Muscle of arm (tissue), 12 donors: ENCODE data around the gene PDE4D. TPM values are rescaled to one million over a fixed set of nuclear protein-coding genes. Genes with fewer than 3 reads are reported as not detected.

Experiments used
- DNase-seq: peaks from one replicate; pipeline ENCODE4 v3.0.0-alpha.2; 2013
- polyA plus RNA-seq, 12 donors: library from polyadenylated mRNA; unstranded; fragments of 120-200 nt; gene quantifications; one replicate each; pipeline ENCODE4 v1.2.1, GENCODE V29; 2013; ENCODE audit not compliant: insufficient read length in 12 of 12

PDE4D gene
- polyA plus RNA-seq, 12 donors = 28.2 to 56.3 (median 41.5) TPM; not detected in 1

DNA sequence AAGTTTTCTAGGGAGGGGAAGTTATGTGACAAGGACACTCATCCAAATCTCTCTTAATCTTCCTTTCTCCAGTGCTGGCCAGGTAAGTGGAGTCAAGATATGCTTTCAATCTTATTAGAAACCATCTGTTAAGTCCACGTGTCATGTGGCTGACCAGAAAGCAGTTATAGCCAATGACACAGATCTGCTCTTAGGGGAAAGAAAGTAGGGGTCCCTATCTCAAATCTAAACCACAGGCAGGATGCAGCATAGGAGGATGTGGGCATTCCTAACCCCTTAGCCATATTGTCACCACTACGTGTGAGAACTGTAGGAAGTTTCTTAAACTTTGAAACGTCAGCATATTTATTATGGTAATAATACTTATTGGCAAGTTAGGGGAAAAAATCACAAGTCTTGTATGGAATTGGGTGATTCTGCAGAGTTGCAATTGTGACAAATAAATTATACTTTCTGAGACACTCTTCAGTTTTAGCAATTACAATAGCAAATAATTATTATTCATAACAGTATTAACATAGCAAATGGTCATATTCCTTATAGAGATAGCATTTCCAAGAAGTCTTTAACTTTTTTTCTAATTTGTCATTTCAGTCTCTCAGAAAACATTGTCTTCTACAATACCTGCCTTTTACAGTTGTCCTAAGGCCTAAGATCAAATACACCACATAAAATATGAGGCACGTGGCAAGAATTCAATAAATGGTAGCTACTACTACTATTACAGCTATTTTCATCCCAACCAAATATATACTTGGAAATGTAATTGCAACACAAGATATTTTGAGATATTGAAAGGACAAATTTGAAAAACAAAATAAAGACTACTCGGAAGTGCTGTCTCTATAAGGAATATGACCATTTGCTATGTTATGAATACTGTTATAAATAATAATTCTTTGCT, 236.9 kb downstream of the PDE4D start:
- no peak for DNase-seq

DNA sequence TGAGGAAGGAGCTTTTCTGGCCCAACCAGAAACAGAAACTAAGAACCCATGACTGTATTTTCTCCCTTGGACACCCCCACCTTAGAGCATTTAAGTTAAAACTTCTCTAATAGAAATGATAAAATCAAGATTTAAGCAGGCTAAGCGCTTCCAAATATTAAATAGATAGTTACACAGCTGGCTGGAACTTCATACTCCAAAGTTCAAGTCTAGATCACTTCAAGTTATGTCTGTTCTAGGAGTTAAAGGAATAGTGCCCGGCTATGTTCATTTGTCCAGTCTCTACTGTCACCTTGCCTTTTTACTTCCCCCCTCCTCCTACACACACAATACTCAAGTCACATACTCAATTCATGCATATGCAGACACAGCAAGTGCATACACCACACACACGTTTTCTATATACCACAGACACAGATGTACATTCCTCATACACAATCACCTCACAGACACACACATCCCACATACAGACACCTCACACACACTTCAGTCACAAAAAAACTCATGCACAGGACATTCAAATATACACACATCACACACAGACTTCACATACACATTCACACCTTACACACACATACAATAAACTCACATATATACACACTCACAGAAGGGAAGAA, 237.7 kb downstream of the PDE4D start:
- DNase-seq = no peak

DNA sequence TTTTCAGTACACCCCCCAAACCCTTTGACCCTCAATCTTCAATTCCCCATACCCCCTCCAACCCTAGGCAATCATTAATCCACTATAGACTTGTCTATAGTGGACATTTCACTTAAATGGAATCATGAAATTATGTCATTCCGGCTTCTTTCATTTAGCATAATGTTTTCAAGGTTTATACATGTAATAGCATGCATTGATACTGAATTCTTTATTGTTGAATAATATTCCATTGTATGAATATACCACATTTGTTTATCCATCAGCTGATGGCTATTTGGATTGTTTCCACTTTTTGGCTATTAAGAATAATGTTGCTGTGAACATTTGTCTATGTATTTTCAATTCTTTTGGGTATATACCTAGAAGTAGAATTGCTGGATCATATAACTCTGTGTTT, 238.8 kb downstream of the PDE4D start:
- DNase-seq = no peak

DNA sequence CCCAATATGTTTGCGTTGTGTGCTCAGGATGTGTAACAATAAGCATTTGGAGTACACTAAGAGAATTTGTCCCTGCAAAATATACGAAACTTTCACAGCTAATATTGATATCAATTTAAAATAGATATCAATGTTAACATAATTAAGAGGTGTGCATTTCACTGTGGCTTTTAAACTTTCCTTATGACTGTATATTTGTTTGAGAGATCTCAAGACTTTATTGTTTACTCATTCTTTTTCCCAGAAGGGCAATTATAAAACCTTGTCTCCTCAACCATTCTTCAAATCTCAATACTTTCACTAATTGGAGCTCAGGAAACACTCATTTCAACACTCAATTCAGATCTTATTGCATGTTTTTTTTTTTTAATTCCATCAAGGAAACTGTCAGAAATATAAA, 241.1 kb downstream of the PDE4D start:
- no peak for DNase-seq

DNA sequence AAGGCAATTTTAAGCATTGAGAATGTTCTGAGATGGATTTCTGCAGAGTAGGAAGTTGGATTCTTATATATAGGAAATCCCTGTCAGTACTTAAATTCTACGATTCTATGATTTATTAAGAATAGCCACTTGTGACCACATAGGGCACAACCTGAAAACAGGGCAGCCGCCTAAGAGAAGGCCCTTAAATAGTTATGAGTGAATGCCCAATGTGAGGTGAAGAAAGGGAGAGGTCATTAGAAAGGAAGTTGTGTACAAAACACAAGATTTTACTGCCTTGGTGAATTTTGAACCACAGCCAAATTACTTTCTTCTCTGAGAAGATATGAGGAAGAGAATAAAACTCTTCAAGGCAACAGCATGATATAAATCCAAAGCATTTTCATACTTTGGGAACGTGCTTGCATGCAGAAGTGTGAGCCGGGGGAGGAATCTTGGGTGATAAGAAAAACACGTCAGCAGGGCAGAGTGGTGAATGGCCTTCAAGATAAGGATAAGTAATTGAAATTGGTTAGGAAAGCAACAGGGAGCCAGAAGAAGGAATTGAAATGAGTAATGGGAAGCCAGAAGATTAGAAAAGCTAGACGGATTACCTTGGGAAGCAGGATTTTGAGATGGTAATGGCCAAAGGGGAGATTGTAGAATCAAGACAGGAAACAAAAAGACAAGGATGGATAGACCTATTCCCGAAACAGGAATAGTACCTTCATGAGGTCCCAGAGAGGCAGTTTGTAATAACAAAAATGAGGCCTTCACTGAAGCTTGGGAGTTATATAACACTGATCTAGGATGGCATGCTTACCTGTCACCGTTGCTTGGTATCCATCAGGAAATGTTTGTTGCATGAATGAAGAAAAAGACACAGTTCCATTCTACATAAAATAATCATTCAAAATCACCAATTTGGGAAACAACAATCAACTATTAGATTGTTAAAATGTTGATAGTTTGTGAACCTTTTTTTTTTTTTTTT, 244.3 kb downstream of the PDE4D start:
- no peak for DNase-seq

DNA sequence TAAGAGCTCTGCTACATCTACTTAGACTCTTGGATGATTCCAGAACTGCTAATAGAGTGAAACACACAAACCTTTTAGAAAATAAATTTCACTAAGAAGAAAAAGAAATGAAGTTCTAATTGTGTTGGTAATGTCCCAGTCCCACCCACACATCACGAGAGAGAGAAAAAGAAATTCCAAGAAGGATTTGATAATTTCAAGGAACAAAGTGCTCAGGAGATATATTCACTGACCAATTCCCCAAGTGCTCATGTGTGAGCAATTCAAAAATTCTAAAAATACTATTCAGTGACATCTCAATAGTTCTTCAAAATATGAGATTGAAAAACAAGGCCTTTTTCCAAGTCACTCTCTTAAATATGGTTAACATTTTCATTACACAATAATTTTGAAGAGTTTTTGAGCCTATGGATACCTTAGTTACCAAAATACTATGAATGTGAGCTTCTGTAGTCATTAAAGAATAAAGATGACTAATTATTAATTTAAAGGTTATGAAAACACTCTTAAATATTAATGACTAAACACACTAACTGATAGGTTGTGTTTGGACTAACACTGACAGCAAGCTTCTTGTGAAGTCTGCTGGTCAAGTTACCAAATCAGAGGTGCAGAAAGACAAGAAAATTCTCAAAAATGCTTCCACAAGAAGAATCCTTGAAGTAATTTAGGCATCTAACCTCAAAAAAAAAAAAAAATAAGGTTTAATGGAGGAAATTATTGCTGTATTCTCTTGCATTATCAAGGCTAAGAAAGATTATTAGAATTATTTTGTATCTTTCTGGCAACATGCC, 245.3 kb downstream of the PDE4D start:
- no peak for DNase-seq

DNA sequence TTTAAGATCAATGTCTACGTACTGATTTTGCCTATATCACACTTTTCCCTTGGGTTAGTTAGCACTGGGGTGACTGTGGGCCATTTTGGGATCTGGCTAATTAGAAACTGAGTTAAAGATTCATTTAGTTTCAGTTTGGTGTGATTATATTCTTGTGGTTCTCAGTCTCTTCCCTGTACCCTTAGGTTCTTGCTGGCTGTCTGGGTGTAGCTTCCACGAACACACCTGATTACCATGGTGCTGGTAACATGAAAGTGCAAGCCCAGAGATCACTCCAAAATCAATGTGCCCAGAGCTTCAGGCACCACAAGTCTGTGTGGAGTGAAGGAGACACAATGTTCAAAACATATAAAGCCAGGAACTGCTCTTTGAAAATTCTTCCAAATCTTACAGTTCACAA, 248.1 kb downstream of the PDE4D start:
- no peak for DNase-seq

DNA sequence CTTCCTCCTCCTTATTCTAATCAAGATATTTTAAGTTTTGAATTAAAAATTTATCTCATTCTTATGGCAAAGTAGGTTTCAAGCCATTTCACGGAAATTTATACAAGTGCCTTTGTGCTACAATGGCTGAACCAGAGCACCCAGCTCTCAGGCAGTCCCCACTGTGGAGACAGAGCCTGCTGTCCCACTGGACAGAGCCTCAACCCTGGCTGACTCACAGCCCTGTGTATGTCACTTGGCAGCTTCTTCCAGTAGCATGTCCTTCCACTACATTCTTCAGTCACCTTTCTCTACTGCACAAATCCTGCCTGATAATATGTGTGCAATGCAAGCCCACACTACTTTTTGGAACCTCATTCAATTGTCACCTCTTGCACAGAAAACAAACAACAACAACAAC, 253.1 kb downstream of the PDE4D start:
- DNase-seq = no peak

DNA sequence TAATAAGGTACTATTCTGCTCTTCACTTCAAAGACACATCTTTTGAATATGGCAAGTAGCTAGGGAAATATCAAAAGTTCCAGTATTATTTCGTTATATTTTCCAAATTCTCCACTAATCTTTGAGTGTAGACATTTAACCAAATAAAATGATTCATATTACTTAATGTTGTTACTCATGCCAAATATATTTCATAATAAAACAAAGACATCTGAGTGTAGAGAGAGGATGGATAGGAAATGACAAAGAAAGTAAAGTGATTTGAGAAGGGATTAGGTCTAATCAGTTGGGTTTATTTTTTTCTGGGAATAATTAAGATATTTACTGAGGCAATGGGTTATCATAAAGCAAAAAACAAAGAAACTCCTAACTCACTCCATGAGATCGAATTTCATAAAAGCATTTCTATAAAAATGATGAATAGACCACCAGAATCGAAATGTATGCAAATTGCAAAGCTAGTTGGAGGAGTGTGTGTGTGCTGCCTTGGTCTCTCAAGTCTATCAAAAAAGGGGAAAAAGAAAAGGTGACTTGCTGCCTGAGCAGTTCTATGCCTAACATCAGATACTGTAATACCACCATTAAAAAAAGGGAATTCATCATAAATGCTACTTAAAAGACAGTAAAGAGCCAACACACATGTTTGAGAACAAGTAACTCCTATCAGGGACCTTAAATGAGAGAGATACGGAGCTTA, 255.5 kb downstream of the PDE4D start:
- DNase-seq = no peak

DNA sequence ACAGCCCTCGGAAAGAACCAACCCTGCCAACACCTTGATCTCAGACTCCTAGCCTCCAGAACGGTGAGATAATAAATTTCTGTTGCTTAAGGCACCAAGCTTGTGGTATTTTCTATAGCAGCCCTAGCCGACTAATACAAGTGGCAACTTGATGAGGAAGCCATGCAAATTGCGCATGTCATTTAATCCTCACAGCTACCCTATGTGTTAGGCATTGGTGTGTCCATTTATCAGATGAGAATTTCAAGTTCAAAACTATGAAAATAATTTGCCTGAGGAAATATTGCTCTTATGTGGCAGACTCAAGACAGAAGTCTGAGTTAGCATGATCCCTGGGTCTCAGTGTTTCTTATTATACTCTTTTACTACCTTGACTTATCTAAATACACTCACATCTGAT, 264.0 kb downstream of the PDE4D start:
- no peak for DNase-seq

DNA sequence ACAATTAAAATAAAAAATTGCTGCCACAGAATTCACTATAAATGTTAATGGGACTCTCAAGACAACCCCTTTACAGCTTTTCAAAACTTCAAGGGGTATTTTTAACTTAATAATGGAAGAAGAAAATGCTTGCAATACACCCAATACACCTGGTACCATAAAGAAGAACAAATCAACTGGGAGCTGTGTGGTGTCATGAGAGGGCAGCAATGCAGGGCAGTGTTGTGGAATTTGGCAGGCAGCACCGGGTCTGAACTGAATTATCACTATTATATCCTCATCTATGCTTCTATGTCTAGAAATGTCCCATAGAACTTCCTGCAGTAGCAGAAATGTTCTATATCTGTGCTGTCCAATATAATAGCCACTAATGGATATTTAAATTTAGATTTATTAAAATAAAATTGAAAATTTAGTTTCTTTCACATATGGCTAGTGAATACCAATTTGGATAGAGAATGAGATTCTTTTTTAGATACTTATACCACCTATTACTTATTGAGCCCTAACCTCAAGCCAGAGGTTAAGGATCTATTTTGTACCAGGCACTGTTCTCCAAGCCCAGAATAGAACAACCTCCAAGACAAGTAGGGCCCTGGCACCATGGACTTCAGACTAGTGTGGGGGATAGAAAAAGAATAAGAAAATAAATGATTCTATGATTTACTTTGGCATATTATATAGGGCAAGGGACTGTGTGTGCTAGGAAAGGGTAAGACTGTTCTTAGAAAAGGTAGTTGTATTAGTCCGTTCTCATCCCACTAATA, 265.3 kb downstream of the PDE4D start:
- no peak for DNase-seq

DNA sequence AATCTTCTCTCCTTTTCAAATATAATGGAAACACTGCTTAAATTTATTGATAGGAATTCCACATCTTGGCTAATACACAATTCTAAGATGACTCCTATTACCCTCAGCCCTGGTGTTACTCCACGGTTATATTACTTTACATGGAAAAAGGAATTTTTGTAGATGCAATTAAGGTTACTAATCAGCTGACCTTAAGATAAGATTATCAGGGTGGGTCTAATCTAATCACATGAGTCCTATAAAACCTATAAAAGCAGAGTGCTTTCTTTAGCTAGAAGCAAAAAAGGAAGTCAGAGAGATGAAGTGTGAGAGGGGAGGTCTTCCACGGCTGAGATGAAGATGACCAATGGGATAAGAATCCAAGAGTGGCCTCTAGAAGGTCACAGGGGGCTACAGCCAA, 268.6 kb downstream of the PDE4D start:
- DNase-seq = no peak

DNA sequence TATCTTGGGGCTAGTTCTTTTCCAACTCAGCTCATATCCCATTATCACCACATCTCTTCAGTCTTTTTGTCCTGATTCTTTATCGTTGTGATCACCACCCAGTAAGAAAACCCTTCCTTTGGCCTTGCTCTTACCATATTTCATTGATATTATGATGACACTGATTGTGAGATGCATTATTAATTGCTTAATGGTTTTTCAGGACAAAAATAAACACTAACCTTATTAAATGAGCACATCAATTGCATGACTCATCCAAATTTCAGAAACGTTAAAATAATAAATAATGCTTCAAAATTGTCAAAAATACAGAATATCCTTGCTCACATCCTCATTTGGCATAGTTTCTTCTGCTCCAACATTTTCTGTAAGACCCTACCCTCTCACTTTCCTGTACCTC, 270.7 kb downstream of the PDE4D start:
- no peak for DNase-seq

DNA sequence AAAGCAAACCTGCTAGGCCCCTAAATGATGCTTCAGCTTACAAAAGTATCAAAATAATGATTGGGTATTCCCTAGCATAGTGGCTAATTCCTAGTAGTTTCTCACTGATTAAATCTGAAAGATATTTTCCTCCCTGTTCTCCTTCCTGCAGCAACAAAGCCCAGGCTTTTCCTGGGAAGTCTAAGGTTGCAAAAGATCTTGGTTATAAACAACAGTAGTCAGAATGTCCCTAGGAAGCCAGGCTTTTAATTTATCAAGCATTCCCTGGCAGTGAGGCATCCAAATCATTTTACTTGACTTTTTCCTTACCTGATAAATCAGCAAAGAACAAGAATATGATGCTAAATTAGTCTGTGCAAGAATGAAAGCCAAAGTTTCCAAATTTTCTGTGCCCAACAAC, 272.0 kb downstream of the PDE4D start:
- no peak for DNase-seq

DNA sequence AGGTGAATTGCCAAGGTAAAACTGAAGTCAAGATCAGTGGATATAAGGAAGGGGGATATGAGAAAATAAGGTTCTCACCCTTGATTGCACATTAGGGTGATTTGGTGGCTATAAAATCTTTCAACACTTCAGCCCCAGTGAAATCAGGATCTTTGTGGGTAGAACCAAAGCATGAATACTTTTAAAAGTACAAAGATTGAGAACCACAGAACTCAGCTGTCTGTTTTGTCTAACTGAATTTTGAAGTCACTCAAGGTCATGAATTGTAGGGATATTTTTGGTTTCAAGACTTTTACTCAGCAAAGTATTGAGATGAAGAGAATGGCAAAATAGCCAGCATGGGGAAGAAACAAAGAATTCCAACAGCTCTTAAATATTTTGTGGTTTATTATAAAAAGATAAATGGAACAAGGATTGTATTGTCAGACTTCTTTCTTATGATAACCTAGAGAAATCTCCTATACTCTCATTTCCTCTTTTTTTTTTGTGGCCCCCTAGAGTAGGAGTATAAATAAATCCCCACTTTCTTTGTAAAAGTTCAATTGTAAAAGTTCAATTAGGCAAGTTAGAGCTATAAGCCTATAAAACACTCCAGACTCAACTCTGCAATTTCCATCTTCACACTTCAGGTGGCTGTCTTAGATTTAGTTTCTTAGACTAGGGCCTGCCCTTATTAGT, 272.9 kb downstream of the PDE4D start:
- no peak for DNase-seq

DNA sequence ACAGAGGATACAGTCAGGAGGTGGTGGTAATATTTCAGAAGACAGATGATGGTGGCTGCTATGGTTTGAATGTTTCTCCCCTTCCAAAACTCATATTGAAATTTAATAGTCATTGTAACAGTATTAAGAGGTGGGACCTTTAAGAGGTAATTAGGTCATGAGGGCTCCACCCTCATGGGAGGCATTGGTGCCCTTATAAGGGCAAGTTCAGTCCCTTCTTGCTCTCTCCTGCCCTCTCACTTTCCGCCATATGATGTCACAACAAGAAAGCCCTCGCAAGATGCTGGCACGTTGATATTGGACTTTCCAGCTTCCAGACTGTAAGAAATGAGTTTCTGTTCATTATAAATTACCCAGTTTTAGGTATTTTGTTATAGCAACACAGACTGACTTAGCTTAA, 274.9 kb downstream of the PDE4D start:
- DNase-seq = no peak

DNA sequence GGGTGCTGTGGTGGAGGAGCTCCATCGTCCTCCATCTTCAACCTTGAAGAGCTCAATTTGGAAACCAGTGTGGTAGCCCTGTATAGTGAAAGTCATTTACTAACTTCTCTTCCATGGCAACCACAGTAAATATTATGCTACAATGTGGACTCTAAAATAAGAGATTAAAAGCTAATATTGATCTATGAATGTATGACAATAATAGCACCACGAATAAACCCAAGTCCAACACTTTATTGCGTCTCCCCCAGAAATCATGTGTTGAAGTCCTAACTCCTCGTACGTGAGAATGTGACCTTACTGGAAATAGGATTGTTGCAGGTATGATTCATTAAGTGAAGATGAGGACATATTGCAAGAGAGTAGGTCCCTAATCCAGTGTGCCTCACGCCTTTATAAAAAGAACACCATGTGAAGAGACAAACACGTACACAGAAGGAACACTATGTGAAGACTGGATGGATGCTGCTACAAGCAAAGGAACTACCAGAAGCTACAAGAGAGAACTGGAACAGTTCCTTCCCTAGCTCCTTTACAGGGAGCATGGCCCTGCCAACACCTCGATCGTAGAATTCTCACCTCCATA, 276.2 kb downstream of the PDE4D start:
- DNase-seq = no peak

DNA sequence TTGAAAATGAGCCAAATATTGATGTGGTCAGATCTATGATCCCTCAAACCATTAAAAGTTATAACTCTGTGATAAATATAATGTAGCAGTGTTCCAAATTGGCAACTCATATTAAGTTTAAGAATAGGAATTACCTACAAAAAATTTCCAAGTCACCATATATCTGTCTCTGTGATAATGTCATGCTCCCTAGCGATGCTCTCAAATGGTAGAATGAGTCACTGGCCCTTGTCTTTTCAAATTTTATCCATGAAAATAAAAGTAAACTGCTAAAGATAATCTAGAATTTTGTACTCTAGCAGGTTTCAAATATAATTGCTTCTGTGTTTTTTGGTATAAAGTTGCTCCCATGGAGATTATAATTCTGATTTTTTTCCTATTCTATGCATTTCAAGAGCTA, 277.1 kb downstream of the PDE4D start:
- no peak for DNase-seq

DNA sequence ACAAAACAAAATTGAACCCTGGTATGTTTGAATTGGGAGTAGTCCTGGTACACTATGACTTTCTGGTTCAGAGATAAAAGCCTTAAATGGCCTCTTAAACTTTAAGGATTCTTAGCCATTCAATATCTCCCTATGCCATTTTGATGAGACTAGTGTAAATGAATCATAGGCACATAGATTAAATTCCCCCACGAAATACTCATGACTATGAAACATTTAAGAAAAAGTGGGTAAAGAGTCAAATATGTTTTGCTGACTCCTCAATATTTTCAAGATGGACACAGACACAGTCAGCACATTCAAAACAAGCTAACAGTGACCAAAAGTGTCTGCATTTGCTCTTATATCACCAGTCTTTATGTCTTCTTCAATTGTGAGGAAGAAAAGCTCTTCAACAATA, 278.3 kb downstream of the PDE4D start:
- DNase-seq = no peak
